SU-DHL-6 (cell line): ENCODE measurements around the gene MYLK.

Experiments
- H2AFZ ChIP-seq: fragments of 200-600 bp; sonication (generic); 2 replicates; pipeline ENCODE4 v1.6.1; 2014; ENCODE audit warnings: low read depth, mild to moderate bottlenecking, moderate library complexity, mixed read lengths, antibody characterized with exemption, low read length; ENCODE audit not compliant: severe bottlenecking
- H3F3A ChIP-seq: fragments of 200-600 bp; shearing (Covaris generic); 2 replicates; pipeline ENCODE4 v1.6.0; 2016; ENCODE audit warnings: antibody characterized with exemption, mild to moderate bottlenecking; ENCODE audit not compliant: insufficient read depth
- H3K27ac ChIP-seq: fragments of 200-600 bp; sonication (generic); 2 replicates; pipeline ENCODE4 v1.5.1; 2016; ENCODE audit warnings: low read depth, mild to moderate bottlenecking, low read length, moderate library complexity, mixed read lengths
- H3K27me3 ChIP-seq: fragments of 200-600 bp; sonication (generic), shearing (Covaris generic); 2 replicates; pipeline ENCODE4 v1.6.0; 2014; ENCODE audit warnings: mild to moderate bottlenecking, low read length
- H3K36me3 ChIP-seq: fragments of 200-600 bp; sonication (generic); 2 replicates; pipeline ENCODE4 v1.6.1; 2014; ENCODE audit warnings: mild to moderate bottlenecking, low read length, mixed read lengths
- H3K4me2 ChIP-seq: fragments of 300-600, 200-600 bp; shearing (Covaris generic), sonication (generic); 2 replicates; pipeline ENCODE4 v1.6.0; 2014; ENCODE audit warnings: low read length, low read depth, mild to moderate bottlenecking; ENCODE audit not compliant: poor library complexity, severe bottlenecking
- H3K4me3 ChIP-seq: fragments of 200-600 bp; sonication (generic); 2 replicates; pipeline ENCODE4 v1.5.1; 2014; ENCODE audit warnings: antibody characterized with exemption, low read length, mild to moderate bottlenecking, mixed read lengths; ENCODE audit not compliant: insufficient read depth, poor library complexity, severe bottlenecking
- H3K79me2 ChIP-seq: fragments of 200-600 bp; sonication (generic); 2 replicates; pipeline ENCODE4 v1.6.1; 2014; ENCODE audit warnings: mild to moderate bottlenecking, low read length, moderate library complexity; ENCODE audit not compliant: insufficient read depth
- H3K9ac ChIP-seq: fragments of 200-600 bp; sonication (generic); 2 replicates; pipeline ENCODE4 v1.7.0; 2014; ENCODE audit warnings: mild to moderate bottlenecking, low read length
- H3K9me2 ChIP-seq: fragments of 200-600 bp; sonication (generic); replicated peaks from 2 replicates; pipeline ENCODE4 v1.6.1; 2014; ENCODE audit warnings: low read length; ENCODE audit not compliant: insufficient read depth
- H3K9me3 ChIP-seq: fragments of 200-600 bp; sonication (generic); 2 replicates; pipeline ENCODE4 v1.6.1; 2014; ENCODE audit warnings: low read length, mixed read lengths; ENCODE audit not compliant: insufficient read depth
- H4K20me1 ChIP-seq: fragments of 200-600 bp; sonication (generic); 2 replicates; pipeline ENCODE4 v1.6.1; 2014; ENCODE audit warnings: low read depth, mild to moderate bottlenecking, antibody characterized with exemption, low read length, moderate library complexity, mixed read lengths
- CTCF ChIP-seq: fragments of 200-600 bp; sonication (generic); IDR thresholded peaks from one replicate; pipeline ENCODE4 v1.5.1; 2017; ENCODE audit warnings: antibody characterized with exemption, mild to moderate bottlenecking, low read length, moderate library complexity; ENCODE audit not compliant: insufficient read depth, poor library complexity, severe bottlenecking
- EZH2phosphoT487 ChIP-seq: fragments of 200-600 bp; sonication (generic), shearing (Covaris generic); conservative IDR thresholded peaks from 2 replicates; pipeline ENCODE4 v1.6.1; 2018; ENCODE audit warnings: mild to moderate bottlenecking, antibody characterized with exemption, low read length, moderate library complexity, mixed read lengths

MYLK gene

GRCh38 chr3:123801474-123801873 is 82.7 kb downstream of the MYLK start:
- Histone ChIP-seq H3K9me3 (no peaks in the 10 kb centered on the region), H3K27ac (no peak overlapping the region), H3F3A (no peaks in the 10 kb centered on the region), H4K20me1 (no peaks in the 10 kb centered on the region), H3K79me2 (no peaks in the 10 kb centered on the region), H3K4me2 (no peak overlapping the region), H3K27me3 (no peaks in the 10 kb centered on the region), H3K4me3 (no peak overlapping the region), H3K9me2 (no peaks in the 10 kb centered on the region), H3K9ac (no peak overlapping the region), H3K36me3 (no peaks in the 10 kb centered on the region), H2AFZ (no peak overlapping the region)
- TF ChIP-seq CTCF (no peak), EZH2phosphoT487 (no peak)

GRCh38 chr3:123800362-123800682 is 83.8 kb downstream of the MYLK start:
- Histone ChIP-seq H3K79me2 (no peaks in the 10 kb centered on the region), H3K36me3 (no peaks in the 10 kb centered on the region), H3K4me2 (no peak overlapping the region), H3K9me2 (no peaks in the 10 kb centered on the region), H3K27me3 (no peaks in the 10 kb centered on the region), H2AFZ (no peak overlapping the region), H3K9me3 (no peaks in the 10 kb centered on the region), H3K9ac (no peak overlapping the region), H4K20me1 (no peaks in the 10 kb centered on the region), H3K4me3 (no peak overlapping the region), H3F3A (no peaks in the 10 kb centered on the region), H3K27ac (no peak overlapping the region)
- TF ChIP-seq EZH2phosphoT487 (no peak), CTCF (no peak)

GRCh38 chr3:123799544-123800361 is 84.4 kb downstream of the MYLK start:
- no peaks in the 10 kb centered on the region for H3K9me3 ChIP-seq
- no peak overlapping the region for H3K9ac ChIP-seq
- no peaks in the 10 kb centered on the region for H3K36me3 ChIP-seq
- no peak overlapping the region for H3K27ac ChIP-seq
- H3K4me3 ChIP-seq, result no peak overlapping the region
- no peaks in the 10 kb centered on the region for H3K27me3 ChIP-seq
- H2AFZ ChIP-seq, result no peak overlapping the region
- no peaks in the 10 kb centered on the region for H3K79me2 ChIP-seq
- H3F3A ChIP-seq, result no peaks in the 10 kb centered on the region
- TF ChIP-seq EZH2phosphoT487 (no peak), CTCF (no peak)
- H3K9me2 ChIP-seq, result no peaks in the 10 kb centered on the region
- no peaks in the 10 kb centered on the region for H4K20me1 ChIP-seq
- no peak overlapping the region for H3K4me2 ChIP-seq
